Keratinocyte (primary cell): ENCODE results near the gene PCGF3.

ENCODE experiments used
- EZH2 ChIP-seq: IDR thresholded peaks from one replicate; pipeline ENCODE4 v1.6.1; 2012; ENCODE audit warnings: inconsistent platforms, mild to moderate bottlenecking, low read length, moderate library complexity
- TF ChIP-seq, protein P1 (sequence below), 3 experiments: IDR thresholded peaks in 1 of 3; conservative IDR thresholded peaks in 1 of 3; optimal IDR thresholded peaks in 1 of 3; 2 replicates in 2 of 3; 3 replicates in 1 of 3; pipeline versions ENCODE3 to v1.5.1; 2011; ENCODE audit warnings: low read length in 3 of 3, mild to moderate bottlenecking in 3 of 3, moderate library complexity in 2 of 3, control low read depth in 1 of 3, inconsistent platforms in 1 of 3; ENCODE audit not compliant: insufficient read depth in 2 of 3; ENCODE audit errors: extremely low read depth in 1 of 3

- TF ChIP-seq, protein P1, sequence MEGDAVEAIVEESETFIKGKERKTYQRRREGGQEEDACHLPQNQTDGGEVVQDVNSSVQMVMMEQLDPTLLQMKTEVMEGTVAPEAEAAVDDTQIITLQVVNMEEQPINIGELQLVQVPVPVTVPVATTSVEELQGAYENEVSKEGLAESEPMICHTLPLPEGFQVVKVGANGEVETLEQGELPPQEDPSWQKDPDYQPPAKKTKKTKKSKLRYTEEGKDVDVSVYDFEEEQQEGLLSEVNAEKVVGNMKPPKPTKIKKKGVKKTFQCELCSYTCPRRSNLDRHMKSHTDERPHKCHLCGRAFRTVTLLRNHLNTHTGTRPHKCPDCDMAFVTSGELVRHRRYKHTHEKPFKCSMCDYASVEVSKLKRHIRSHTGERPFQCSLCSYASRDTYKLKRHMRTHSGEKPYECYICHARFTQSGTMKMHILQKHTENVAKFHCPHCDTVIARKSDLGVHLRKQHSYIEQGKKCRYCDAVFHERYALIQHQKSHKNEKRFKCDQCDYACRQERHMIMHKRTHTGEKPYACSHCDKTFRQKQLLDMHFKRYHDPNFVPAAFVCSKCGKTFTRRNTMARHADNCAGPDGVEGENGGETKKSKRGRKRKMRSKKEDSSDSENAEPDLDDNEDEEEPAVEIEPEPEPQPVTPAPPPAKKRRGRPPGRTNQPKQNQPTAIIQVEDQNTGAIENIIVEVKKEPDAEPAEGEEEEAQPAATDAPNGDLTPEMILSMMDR (optimal IDR thresholded peaks at IDR 0.05 in 1 of 3, IDR thresholded peaks at IDR 0.05 in 1 of 3, conservative IDR thresholded peaks at IDR 0.05 in 1 of 3; ENCODE audit: extremely low read depth in 1 of 3, insufficient read depth in 2 of 3, low read length in 3 of 3) = no peak
- TF ChIP-seq EZH2 = no peak
Measured at GRCh38 chr4:685679-686412, 19.8 kb upstream of the PCGF3 start.
